ENCODE data around the gene GREM2.

GRCh38 chr1:240598216-240599001 lies 13.5 kb downstream of the GREM2 start:
- no peak for TF ChIP-seq CTCF (IDR thresholded peaks at IDR 0.05; ENCODE audit: low read length)
- TF ChIP-seq EZH2 (optimal IDR thresholded peaks at IDR 0.05; ENCODE audit: low read depth, low read length), result no peak

Measured in MM.1S (cell line).